Right kidney (tissue), 1 donor: ENCODE data around the gene UBR1.
"Not testable (repeated sequence)": the region's sequence is repeated elsewhere in the genome, so short reads cannot be mapped to it uniquely, and the experiment has no call there.

ENCODE experiments used
- DNase-seq: peaks from one replicate; pipeline ENCODE4 v3.0.0-alpha.2; 2016

Gene UBR1

DNA sequence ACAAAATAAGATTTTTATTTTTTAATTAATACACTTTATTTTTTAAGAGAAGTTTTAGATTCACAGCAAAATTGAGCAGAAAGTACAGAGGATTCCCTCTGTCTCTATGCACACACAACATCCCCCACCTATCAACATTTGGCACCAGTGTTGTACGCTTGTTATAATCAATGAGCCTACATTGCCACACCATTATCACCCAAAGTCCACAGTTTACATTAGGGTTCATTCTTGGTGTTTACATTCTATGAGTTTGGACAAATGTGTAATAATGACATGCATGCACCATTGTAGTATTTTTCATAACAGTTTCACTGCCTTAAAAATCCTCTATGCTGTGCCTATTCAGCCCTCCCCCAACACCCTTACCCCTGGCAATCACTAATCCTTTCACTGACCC is 134.0 kb downstream of the UBR1 start:
- DNase-seq, result no peak

GRCh38 chr15:42964476-42964875 is 141.4 kb downstream of the UBR1 start:
- DNase-seq, result no peak

DNA sequence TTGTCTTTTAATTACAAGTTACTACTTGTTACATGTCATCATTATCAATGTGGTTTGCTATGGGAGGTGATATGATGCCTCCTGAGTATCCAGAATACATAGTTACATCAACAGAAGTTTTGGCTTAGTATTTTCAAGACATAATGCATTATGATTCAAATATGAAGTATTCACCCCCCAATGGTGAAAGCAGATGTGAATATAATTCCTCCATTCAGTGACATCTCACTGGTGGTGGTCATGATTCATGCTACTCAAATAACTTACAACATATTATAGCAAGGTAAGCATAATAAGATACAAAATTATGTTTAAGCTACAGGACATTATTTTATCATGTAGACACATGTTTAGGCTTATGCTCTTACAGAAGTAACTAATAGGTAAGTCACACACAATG is 150.3 kb downstream of the UBR1 start:
- no peak for DNase-seq

GRCh38 chr15:42954291-42954690 is 151.5 kb downstream of the UBR1 start:
- DNase-seq, result no peak

DNA sequence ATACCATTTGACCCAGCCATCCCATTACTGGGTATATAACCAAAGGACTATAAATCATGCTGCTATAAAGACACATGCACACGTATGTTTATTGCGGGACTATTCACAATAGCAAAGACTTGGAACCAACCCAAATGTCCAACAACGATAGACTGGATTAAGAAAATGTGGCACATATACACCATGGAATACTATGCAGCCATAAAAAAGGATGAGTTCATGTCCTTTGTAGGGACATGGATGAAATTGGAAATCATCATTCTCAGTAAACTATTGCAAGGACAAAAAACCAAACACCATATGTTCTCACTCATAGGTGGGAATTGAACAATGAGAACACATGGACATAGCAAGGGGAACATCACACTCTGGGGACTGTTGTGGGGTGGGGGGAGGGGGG is 156.9 kb downstream of the UBR1 start:
- DNase-seq, result not testable (repeated sequence)

- DNase-seq, result no peak
These were observed 165.3 kb downstream of the UBR1 start for GRCh38 chr15:42940527-42940926.

GRCh38 chr15:42939841-42940240 is 166.0 kb downstream of the UBR1 start:
- no peak for DNase-seq

DNA sequence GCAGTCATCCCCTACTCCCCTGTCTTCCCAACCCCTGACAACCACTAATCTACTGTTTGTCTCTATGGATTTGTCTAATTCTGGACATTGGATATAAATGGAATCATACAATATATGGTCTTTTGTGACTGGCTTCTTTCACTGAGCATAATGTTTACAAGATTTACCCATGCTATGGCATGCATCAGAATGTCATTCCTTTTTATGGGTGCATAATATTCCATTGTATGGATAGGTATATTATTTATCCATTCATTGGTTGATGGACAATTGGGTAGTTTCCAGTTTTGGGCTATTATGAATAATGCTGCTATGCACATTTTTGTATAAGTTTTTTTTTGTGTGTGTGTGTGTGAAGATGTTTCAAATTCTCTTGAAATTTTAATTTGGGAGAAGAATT is 168.7 kb downstream of the UBR1 start:
- DNase-seq, result no peak

DNA sequence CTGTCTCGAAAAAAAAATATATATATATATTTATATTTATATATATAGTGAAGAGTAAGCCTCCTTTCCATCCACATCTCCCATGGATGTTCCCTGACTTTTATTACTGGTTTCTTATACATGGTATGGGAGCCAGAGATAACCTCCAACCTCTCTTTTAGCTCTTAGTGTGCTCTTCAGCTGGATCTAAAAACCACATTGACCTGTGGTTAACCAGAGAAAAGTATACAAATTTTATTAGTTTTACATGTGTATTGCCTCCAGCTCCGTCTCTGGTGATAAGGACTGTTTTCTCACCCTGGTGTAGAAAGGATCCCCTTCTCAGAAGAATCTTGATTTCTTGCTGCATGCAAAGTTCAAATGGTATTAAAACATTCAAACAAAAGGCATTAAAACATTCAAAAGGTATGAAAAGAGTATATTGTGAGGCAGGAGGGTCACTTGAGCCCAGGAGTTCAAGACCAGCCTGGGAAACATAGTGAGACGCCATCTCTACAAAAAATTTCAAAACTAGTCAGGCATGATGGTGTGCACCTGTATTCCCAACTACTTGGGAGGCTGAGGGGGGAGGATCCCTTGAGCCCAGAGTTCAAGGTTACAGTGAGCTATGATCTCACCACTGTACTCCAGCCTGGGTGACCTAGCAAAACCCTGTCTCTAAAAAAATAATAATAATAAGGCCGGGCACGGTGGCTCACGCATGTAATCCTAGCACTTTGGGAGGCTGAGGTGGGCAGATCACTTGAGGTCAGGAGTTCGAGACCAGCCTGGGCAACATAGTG is 171.8 kb downstream of the UBR1 start:
- DNase-seq, result no peak

DNA sequence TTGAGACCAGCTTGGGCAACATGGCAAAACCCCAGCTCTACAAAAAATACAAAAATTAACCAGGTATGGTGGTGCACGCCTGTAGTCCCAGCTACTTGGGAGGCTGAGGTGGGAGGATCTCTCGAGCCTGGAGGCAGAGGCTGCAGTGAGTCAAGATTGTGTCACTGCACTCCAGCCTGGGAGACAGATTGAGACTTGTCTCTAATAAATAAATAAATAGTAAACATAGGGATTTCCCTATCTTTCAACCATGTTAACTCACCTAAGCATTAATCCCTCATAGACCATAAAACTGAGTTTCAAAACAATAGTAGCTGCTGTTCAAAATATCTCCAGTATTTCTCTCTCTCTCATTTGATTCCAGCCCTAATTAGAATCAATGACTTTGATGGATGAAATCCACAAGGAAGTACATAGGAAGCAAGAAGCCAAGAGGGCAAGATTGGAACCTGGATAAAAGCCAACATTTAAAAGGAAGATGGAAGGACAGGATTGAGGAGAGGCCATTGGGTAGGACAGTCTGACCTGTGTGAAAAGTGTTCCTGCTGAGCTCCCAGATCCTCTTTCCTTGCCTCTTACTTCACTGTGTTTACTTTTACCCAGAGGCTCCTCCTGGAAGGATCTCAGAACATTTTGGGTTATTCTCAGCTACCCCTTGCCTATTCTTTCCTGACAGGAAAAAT is 172.9 kb downstream of the UBR1 start:
- DNase-seq, result no peak

- DNase-seq, result no peak
These were observed 173.9 kb downstream of the UBR1 start for GRCh38 chr15:42931702-42932486.

DNA sequence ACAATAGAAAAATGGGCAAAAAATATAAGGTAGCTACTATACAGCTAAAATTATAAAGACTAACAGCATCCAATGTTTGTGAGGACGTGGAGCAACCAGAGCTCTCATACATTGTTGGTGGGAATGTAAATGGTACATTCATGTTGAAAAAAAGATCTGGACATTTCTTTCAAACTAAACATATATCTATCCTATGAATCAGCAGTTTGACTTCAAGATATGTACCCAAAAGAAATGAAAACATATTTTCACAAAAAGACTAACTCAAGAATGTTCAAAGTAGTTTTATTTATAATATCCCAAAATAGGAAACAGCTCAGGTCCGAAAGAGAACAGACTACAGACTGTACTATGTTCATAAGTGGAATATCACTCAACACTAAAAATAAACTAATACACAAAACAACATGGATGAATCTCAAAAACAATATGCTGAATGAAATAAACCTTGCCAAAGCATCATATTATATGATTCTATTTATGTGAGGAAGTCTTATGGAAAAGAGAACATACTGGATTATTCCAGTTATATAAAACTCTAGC is 176.5 kb downstream of the UBR1 start:
- DNase-seq, result no peak

GRCh38 chr15:42921342-42921731 is 184.5 kb downstream of the UBR1 start:
- DNase-seq, result no peak

GRCh38 chr15:42920519-42921341 is 185.1 kb downstream of the UBR1 start, which contains the start of gene TTBK2:
Gene TTBK2, minus strand, starts transcription at chr15:42920778. Its CDS starts 42,161 bp downstream, at chr15:42878617.
- DNase-seq, result peak; percentile 96

DNA sequence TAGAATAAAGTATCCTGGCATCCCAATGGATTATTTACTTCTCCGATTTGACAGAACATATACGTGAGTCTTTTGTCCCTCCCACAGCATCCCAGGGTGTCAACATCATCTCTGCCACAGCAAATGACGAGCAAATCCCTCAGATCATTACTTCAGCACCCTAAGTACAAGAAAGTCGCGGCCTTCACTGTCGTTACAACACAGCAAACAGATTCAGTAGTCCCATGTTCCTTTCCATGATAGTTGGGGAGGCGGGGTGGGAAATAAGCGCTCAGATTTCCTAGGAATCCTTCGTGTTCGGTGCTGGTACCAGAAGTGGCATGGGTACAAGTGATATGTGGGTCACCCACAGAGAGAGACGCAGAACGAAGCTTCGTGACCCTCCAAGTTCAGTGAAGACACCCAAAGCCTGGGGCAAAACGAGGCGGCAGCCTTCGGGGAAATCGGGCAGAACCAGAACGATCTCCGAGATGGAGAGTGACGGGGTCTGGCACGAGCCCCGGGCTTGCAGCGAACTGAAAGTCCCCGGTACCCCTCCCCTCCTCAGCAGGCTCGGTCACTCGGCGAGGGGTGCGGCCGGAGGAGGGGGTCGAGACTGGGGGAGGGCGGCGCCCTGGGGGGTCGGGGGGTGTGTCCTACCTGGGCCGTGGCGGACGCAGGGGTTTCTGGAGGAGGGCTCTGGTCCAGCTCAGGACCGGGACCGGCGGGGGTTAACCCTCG is 185.9 kb downstream of the UBR1 start:
- DNase-seq, result peak; percentile 58

DNA sequence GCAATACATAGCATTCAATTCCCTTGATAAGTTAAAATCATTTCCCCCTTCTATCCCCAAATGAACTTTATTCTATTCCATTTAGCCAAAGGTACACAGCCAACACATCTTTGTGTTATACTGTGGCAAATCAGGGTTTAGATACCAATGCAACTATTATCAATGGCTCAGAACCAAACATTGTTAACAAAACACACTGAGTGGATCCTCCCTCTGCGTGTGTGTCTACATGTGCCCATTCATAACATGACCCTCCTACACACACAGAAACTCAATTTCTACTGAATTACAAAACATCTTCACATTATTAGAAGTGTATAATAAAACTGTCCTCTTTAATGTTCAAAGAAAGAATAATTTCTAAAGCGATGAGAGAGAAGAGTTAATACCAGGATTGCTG is 186.5 kb downstream of the UBR1 start:
- DNase-seq, result peak; percentile 6

- DNase-seq, result no peak
These were observed 187.8 kb downstream of the UBR1 start for GRCh38 chr15:42918047-42918446.

DNA sequence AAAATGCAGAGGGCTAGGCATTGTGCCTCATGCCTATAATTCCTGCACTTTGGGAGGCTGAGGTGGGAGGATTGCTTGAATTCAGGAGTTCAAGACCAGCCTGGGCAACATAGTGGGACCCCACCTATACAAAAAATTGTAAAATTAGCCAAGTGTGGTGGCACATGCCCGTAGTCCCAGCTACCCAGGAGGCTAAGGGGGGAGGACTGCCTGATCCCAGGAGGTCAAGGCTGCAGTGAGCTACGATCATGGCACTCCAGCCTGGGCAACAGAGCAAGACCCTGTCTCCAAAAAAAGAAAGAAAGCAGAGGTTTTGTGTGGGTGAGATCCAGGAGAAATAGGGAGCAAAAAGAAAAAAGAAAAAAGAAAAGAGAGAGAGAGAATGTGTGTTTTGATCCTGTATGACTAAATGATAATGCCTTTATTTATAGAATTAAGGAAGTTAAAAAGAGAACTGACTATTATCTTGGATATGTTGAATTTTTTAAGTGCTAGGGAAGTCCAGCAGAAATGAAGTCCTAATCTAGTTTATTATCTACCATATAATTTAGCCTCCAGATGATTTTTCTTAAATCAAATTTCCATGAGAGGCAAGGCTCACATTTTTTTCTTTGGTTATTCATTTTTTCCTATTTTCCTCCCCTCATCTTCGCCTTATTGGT is 190.1 kb downstream of the UBR1 start:
- DNase-seq, result no peak

- DNase-seq, result no peak
These were observed 190.9 kb downstream of the UBR1 start for GRCh38 chr15:42914728-42915497.

- DNase-seq, result no peak
These were observed 194.7 kb downstream of the UBR1 start for GRCh38 chr15:42911058-42911592.
